Measurements from ENCODE around the gene TRIM17. TPM values are rescaled to one million over a fixed set of nuclear protein-coding genes. Genes with fewer than 3 reads are reported as not detected.

The TRIM17 gene
- polyA plus RNA-seq, 1 donor from 2014 or later, result 0.14 TPM

DNA sequence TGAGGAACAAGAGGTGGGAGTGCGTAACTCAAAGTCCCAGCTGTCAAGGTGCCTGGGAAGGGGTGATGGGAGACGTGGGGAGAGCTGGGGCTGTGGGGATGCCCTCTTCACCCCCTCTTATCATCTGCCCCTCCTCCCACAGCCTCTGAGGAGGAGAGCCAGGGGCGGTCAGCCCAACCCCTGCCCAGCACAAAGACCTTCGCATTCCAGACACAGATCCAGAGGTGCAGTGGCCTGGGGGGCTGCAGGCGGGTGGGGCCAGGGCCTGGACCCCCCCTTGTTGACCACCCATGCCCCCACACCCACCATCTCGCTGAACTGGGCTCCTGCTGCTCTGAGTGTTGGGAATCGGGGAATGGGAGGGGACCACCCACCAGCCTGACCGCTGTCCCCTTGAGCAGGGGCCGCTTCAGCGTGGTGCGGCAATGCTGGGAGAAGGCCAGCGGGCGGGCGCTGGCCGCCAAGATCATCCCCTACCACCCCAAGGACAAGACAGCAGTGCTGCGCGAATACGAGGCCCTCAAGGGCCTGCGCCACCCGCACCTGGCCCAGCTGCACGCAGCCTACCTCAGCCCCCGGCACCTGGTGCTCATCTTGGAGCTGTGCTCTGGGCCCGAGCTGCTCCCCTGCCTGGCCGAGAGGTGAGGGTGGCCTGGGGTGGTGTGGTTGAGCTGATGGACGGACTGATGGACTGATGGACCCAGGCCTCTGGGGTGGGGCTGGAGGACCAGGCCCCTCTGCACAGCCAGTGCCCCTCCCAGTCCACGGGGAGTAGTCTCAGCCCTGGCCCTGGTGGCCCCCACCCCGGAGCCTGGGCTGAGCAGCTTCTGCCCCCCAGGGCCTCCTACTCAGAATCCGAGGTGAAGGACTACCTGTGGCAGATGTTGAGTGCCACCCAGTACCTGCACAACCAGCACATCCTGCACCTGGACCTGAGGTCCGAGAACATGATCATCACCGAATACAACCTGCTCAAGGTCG lies 39.7 kb downstream of the TRIM17 start:
- Histone ChIP-seq H3F3A (ENCODE audit: insufficient read depth, low read length, poor library complexity, severe bottlenecking) (no peaks in the 10 kb centered on the region), H3K9me2 (ENCODE audit: insufficient read depth, low read length) (no peaks in the 10 kb centered on the region), H3K9ac (ENCODE audit: low read length) (no peak overlapping the region), H2AFZ (ENCODE audit: low read depth, low read length) (no peak overlapping the region), H3K27ac (ENCODE audit: low read length) (no peak overlapping the region), H3K27me3 (ENCODE audit: insufficient read depth, low read depth, low read length) (peaks cover 17% of the 10 kb centered on the region), H3K9me3 (ENCODE audit: low read length) (no peaks in the 10 kb centered on the region), H3K79me2 (replicated peaks; ENCODE audit: insufficient read depth, low read length) (no peaks in the 10 kb centered on the region), H4K20me1 (ENCODE audit: insufficient read depth) (no peaks in the 10 kb centered on the region), H3K4me3 (ENCODE audit: low read length) (no peak overlapping the region), H3K4me2 (ENCODE audit: low read length) (no peak overlapping the region), H3K36me3 (ENCODE audit: insufficient read depth, low read length) (no peaks in the 10 kb centered on the region)
- TF ChIP-seq, protein P1, sequence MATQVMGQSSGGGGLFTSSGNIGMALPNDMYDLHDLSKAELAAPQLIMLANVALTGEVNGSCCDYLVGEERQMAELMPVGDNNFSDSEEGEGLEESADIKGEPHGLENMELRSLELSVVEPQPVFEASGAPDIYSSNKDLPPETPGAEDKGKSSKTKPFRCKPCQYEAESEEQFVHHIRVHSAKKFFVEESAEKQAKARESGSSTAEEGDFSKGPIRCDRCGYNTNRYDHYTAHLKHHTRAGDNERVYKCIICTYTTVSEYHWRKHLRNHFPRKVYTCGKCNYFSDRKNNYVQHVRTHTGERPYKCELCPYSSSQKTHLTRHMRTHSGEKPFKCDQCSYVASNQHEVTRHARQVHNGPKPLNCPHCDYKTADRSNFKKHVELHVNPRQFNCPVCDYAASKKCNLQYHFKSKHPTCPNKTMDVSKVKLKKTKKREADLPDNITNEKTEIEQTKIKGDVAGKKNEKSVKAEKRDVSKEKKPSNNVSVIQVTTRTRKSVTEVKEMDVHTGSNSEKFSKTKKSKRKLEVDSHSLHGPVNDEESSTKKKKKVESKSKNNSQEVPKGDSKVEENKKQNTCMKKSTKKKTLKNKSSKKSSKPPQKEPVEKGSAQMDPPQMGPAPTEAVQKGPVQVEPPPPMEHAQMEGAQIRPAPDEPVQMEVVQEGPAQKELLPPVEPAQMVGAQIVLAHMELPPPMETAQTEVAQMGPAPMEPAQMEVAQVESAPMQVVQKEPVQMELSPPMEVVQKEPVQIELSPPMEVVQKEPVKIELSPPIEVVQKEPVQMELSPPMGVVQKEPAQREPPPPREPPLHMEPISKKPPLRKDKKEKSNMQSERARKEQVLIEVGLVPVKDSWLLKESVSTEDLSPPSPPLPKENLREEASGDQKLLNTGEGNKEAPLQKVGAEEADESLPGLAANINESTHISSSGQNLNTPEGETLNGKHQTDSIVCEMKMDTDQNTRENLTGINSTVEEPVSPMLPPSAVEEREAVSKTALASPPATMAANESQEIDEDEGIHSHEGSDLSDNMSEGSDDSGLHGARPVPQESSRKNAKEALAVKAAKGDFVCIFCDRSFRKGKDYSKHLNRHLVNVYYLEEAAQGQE (IDR thresholded peaks at IDR 0.05; ENCODE audit: borderline replicate concordance), result no peak
- TF ChIP-seq POLR2AphosphoS5 (IDR thresholded peaks at IDR 0.05), result no peak
- TF ChIP-seq MXI1 (conservative IDR thresholded peaks at IDR 0.05; ENCODE audit: poor library complexity, severe bottlenecking), result no peak
- TF ChIP-seq RAD21 (conservative IDR thresholded peaks at IDR 0.05), result no peak
- TF ChIP-seq EP300 (conservative IDR thresholded peaks at IDR 0.05; ENCODE audit: poor library complexity, severe bottlenecking), result no peak
- TF ChIP-seq SMC3 (conservative IDR thresholded peaks at IDR 0.05; ENCODE audit: poor library complexity), result no peak
- TF ChIP-seq EZH2 (IDR thresholded peaks at IDR 0.05; ENCODE audit: borderline replicate concordance, insufficient read depth, low read length, poor library complexity, severe bottlenecking), result no peak
- TF ChIP-seq, protein P2, sequence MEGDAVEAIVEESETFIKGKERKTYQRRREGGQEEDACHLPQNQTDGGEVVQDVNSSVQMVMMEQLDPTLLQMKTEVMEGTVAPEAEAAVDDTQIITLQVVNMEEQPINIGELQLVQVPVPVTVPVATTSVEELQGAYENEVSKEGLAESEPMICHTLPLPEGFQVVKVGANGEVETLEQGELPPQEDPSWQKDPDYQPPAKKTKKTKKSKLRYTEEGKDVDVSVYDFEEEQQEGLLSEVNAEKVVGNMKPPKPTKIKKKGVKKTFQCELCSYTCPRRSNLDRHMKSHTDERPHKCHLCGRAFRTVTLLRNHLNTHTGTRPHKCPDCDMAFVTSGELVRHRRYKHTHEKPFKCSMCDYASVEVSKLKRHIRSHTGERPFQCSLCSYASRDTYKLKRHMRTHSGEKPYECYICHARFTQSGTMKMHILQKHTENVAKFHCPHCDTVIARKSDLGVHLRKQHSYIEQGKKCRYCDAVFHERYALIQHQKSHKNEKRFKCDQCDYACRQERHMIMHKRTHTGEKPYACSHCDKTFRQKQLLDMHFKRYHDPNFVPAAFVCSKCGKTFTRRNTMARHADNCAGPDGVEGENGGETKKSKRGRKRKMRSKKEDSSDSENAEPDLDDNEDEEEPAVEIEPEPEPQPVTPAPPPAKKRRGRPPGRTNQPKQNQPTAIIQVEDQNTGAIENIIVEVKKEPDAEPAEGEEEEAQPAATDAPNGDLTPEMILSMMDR (IDR thresholded peaks at IDR 0.05; ENCODE audit: poor library complexity, severe bottlenecking), result no peak
- TF ChIP-seq TAF1 (IDR thresholded peaks at IDR 0.05; ENCODE audit: low read depth), result no peak

DNA sequence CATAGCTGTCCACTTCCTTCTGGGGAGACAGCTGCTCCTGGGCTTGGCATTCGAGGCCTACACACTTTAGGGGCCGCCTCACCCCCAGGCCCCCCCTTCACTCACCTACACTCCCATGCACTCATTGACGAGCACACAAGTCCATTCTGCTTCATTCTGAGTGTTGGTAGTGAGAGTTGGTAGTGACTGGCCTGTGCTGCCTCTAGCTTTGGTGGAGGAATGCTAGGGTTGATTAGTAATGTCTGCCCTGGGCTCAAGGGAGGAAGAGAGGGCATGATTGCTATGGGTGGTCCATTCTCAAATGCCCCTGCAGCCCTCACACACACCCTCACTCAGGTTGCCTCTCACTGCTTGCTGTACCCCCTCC lies 40.4 kb downstream of the TRIM17 start:
- H3K27ac ChIP-seq (ENCODE audit: low read length), result no peak overlapping the region
- no peaks in the 10 kb centered on the region for H4K20me1 ChIP-seq (ENCODE audit: insufficient read depth)
- H3K9me3 ChIP-seq (ENCODE audit: low read length), result no peaks in the 10 kb centered on the region
- H3K9ac ChIP-seq (ENCODE audit: low read length), result no peak overlapping the region
- no peak overlapping the region for H3K4me3 ChIP-seq (ENCODE audit: low read length)
- H3K27me3 ChIP-seq (ENCODE audit: insufficient read depth, low read depth, low read length), result peaks cover 17% of the 10 kb centered on the region
- H3F3A ChIP-seq (ENCODE audit: insufficient read depth, low read length, poor library complexity, severe bottlenecking), result no peaks in the 10 kb centered on the region
- H3K36me3 ChIP-seq (ENCODE audit: insufficient read depth, low read length), result no peaks in the 10 kb centered on the region
- H3K4me2 ChIP-seq (ENCODE audit: low read length), result no peak overlapping the region
- H2AFZ ChIP-seq (ENCODE audit: low read depth, low read length), result no peak overlapping the region
- TF ChIP-seq TAF1 (IDR thresholded peaks at IDR 0.05; ENCODE audit: low read depth) (no peak), POLR2AphosphoS5 (IDR thresholded peaks at IDR 0.05) (no peak), SMC3 (conservative IDR thresholded peaks at IDR 0.05; ENCODE audit: poor library complexity) (no peak), EP300 (conservative IDR thresholded peaks at IDR 0.05; ENCODE audit: poor library complexity, severe bottlenecking) (no peak), RAD21 (conservative IDR thresholded peaks at IDR 0.05) (no peak), EZH2 (IDR thresholded peaks at IDR 0.05; ENCODE audit: borderline replicate concordance, insufficient read depth, low read length, poor library complexity, severe bottlenecking) (no peak), MXI1 (conservative IDR thresholded peaks at IDR 0.05; ENCODE audit: poor library complexity, severe bottlenecking) (no peak)
- TF ChIP-seq, protein P1 (IDR thresholded peaks at IDR 0.05; ENCODE audit: borderline replicate concordance), result no peak
- TF ChIP-seq, protein P2 (IDR thresholded peaks at IDR 0.05; ENCODE audit: poor library complexity, severe bottlenecking), result no peak
- H3K9me2 ChIP-seq (ENCODE audit: insufficient read depth, low read length), result no peaks in the 10 kb centered on the region
- no peaks in the 10 kb centered on the region for H3K79me2 ChIP-seq (replicated peaks; ENCODE audit: insufficient read depth, low read length)
